ENCODE data around the gene MTHFD1L.

Gene MTHFD1L

GRCh38 chr6:150883521-150883920 lies 18.0 kb downstream of the MTHFD1L start:
- Histone ChIP-seq H3K27ac (ENCODE audit: poor library complexity, severe bottlenecking) (peak overlapping the region; percentile 81), H3K4me3 (ENCODE audit: severe bottlenecking) (no peak overlapping the region), H3K36me3 (ENCODE audit: low read depth) (peaks cover 91% of the 10 kb centered on the region), H3K9me3 (ENCODE audit: severe bottlenecking) (no peaks in the 10 kb centered on the region), H3K4me1 (ENCODE audit: insufficient read depth, poor library complexity, severe bottlenecking) (peaks cover 25% of the 10 kb centered on the region), H3K27me3 (ENCODE audit: insufficient read depth, poor library complexity, severe bottlenecking) (no peaks in the 10 kb centered on the region)
- no peak for TF ChIP-seq CTCF (IDR thresholded peaks at IDR 0.05; ENCODE audit: poor library complexity, severe bottlenecking)
- DNase-seq (ENCODE audit: low spot score), result no peak
- no peak for ATAC-seq (ENCODE audit: low read depth)

GRCh38 chr6:150886155-150886554 lies 20.7 kb downstream of the MTHFD1L start:
- H3K36me3 ChIP-seq (ENCODE audit: low read depth), result peaks cover 88% of the 10 kb centered on the region
- no peak overlapping the region for H3K4me3 ChIP-seq (ENCODE audit: severe bottlenecking)
- peaks cover 16% of the 10 kb centered on the region for H3K4me1 ChIP-seq (ENCODE audit: insufficient read depth, poor library complexity, severe bottlenecking)
- H3K27ac ChIP-seq (ENCODE audit: poor library complexity, severe bottlenecking), result no peak overlapping the region
- no peak for DNase-seq (ENCODE audit: low spot score)
- TF ChIP-seq CTCF (IDR thresholded peaks at IDR 0.05; ENCODE audit: poor library complexity, severe bottlenecking), result no peak
- no peaks in the 10 kb centered on the region for H3K27me3 ChIP-seq (ENCODE audit: insufficient read depth, poor library complexity, severe bottlenecking)
- ATAC-seq (ENCODE audit: low read depth), result no peak
- no peaks in the 10 kb centered on the region for H3K9me3 ChIP-seq (ENCODE audit: severe bottlenecking)

GRCh38 chr6:150887978-150888563 lies 22.6 kb downstream of the MTHFD1L start:
- ATAC-seq (ENCODE audit: low read depth) (no peak), DNase-seq (ENCODE audit: low spot score) (no peak)
- peaks cover 91% of the 10 kb centered on the region for H3K36me3 ChIP-seq (ENCODE audit: low read depth)
- H3K4me3 ChIP-seq (ENCODE audit: severe bottlenecking), result no peak overlapping the region
- TF ChIP-seq CTCF (IDR thresholded peaks at IDR 0.05; ENCODE audit: poor library complexity, severe bottlenecking), result no peak
- H3K27me3 ChIP-seq (ENCODE audit: insufficient read depth, poor library complexity, severe bottlenecking), result no peaks in the 10 kb centered on the region
- no peaks in the 10 kb centered on the region for H3K4me1 ChIP-seq (ENCODE audit: insufficient read depth, poor library complexity, severe bottlenecking)
- H3K9me3 ChIP-seq (ENCODE audit: severe bottlenecking), result no peaks in the 10 kb centered on the region
- no peak overlapping the region for H3K27ac ChIP-seq (ENCODE audit: poor library complexity, severe bottlenecking)

- Histone ChIP-seq H3K27ac (ENCODE audit: poor library complexity, severe bottlenecking) (no peak overlapping the region), H3K27me3 (ENCODE audit: insufficient read depth, poor library complexity, severe bottlenecking) (no peaks in the 10 kb centered on the region), H3K4me3 (ENCODE audit: severe bottlenecking) (no peak overlapping the region), H3K36me3 (ENCODE audit: low read depth) (peaks cover 91% of the 10 kb centered on the region), H3K9me3 (ENCODE audit: severe bottlenecking) (no peaks in the 10 kb centered on the region), H3K4me1 (ENCODE audit: insufficient read depth, poor library complexity, severe bottlenecking) (peaks cover 9% of the 10 kb centered on the region)
- TF ChIP-seq CTCF (IDR thresholded peaks at IDR 0.05; ENCODE audit: poor library complexity, severe bottlenecking), result no peak
- no peak for DNase-seq (ENCODE audit: low spot score)
- no peak for ATAC-seq (ENCODE audit: low read depth)
Observed at GRCh38 chr6:150890346-150890745, 24.8 kb downstream of the MTHFD1L start.

GRCh38 chr6:150891888-150892485 lies 26.5 kb downstream of the MTHFD1L start:
- Histone ChIP-seq H3K4me3 (ENCODE audit: severe bottlenecking) (no peak overlapping the region), H3K27me3 (ENCODE audit: insufficient read depth, poor library complexity, severe bottlenecking) (no peaks in the 10 kb centered on the region), H3K27ac (ENCODE audit: poor library complexity, severe bottlenecking) (no peak overlapping the region), H3K9me3 (ENCODE audit: severe bottlenecking) (no peaks in the 10 kb centered on the region), H3K4me1 (ENCODE audit: insufficient read depth, poor library complexity, severe bottlenecking) (peaks cover 9% of the 10 kb centered on the region), H3K36me3 (ENCODE audit: low read depth) (peaks cover 86% of the 10 kb centered on the region)
- ATAC-seq (ENCODE audit: low read depth), result peak; percentile 81
- no peak for DNase-seq (ENCODE audit: low spot score)
- TF ChIP-seq CTCF (IDR thresholded peaks at IDR 0.05; ENCODE audit: poor library complexity, severe bottlenecking), result peak; percentile 89
